ENCODE data around the gene ASIC3.
"Not testable (repeated sequence)": the region's sequence is repeated elsewhere in the genome, so short reads cannot be mapped to it uniquely, and the experiment has no call there.

Gene ASIC3

DNA sequence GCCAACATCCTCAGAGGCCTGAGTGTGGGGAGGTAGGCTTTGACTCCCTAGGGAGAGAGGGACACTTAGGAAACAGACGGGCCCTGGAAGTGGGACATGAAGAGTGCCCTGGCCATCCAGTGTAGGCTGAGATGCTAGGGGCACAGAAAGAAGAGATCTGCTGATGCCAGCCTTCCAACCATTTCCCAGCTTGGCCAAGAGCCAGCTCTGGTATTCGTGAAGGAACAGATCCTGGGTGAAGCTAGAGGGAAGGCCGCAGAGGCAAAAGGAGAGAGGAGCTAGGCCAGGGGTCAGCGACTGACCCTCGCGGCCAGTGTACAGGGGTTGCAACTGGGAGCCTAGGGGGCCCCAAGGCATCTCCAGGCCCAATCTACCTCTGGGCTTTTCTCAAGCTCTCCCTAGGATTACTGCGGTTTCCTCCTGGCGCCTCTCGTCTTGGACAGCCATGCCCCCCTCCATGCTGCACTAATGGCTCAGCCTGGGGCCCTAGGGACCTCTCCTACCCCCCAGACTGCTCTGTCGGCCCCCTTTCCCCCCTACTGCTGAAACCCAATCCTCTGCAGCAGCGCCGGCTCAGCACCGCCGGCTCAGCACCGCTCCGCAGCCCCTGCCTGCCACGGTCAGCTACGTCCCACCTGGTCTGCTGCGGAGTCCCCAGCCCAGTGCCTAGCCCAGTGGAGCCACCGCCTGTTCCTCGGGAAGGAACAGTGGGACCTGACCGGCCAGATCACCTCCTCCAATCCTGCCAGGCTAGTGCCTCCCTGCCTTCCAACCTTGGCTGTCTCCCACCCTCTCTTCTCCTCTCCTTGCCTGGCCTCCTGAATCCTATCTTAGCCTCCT lies at the start of gene ASIC3:
TSS of gene ASIC3 (plus strand) at position 556 of the 840 bp plus-strand sequence. CDS start 355 bp downstream, outside the sequence.
- no peak for DNase-seq (ENCODE audit: low spot score)
- no peak for FAIRE-seq

- no peak for FAIRE-seq
- DNase-seq (ENCODE audit: low spot score) = no peak
These were observed 49.3 kb upstream of the ASIC3 start for GRCh38 chr7:150999001-150999400.

DNA sequence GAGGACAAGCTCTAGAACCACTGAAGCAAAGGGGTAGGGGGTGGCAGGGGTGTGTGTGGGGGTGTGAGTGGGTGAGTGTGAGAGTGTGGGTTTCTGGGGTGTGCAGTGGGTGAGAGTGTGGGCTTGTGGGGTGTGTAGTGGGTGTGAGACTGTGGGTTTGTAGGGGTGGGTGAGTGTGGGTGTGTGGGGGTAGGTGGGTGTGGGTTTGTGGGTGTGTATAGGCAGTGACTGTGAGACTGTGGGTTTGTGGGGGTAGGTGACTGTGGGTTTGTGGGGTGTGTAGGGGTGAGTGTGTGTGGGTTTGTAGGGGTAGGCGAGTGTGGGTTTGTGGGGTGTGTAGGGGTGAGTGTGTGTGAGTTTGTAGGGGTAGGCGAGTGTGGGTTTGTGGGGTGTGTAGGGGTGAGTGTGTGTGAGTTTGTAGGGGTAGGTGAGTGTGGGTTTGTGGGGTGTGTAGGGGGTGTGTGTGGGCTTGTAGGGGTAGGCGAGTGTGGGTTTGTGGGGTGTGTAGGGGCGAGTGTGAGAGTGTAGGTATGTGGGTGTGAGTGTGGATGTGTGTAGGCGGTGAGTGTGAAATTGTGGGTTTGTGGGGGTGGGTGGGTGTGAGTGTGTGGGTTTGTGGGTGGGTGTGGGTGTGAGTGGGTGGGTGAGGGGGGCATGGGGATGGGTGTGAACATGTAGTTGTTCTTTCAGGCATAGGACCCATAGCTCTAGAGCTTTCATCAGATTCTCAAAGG lies 48.7 kb upstream of the ASIC3 start:
- no peak for FAIRE-seq
- DNase-seq (ENCODE audit: low spot score) = no peak

GRCh38 chr7:151000897-151001495 lies 47.3 kb upstream of the ASIC3 start:
- no peak for DNase-seq (ENCODE audit: low spot score)
- FAIRE-seq = no peak

DNA sequence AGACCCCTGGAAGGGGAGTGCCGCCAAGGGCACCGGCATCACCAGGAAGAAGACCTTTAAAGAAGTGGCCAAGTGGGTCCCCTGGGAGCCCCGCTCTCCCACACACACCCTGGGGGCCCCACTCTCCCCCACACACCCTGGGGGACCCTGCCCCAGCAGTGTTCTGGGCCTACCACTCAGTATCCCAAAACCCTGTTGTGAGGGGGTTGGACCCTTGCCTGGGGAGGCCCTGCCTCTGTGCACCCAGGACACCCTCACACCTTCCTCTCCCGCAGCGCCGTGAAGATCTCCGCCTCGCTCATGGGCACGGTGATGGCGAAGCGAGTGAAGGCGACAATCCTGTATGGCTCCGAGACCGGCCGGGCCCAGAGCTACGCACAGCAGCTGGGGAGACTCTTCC lies 46.8 kb upstream of the ASIC3 start:
- DNase-seq (ENCODE audit: low spot score) (no peak), FAIRE-seq (no peak)

DNA sequence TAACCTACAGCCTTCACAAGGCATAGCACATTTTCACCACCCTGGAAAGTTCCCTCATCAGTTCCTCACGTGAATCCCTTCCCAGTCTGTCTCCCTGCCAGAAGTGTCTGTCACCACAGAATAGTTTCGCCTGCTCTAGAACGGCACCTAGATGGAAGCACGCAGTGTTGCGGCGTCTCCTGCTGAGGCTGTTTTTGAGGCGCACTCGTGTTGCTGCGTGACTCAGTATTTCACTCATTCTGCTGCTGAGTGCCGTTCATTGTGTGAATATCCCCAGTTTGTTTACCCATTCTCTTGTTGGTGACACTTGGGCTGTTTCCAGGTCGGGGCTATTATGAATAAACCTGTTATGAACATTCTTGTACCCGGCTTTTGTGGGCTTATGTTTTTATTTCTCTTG lies 44.8 kb upstream of the ASIC3 start:
- DNase-seq (ENCODE audit: low spot score) = no peak
- FAIRE-seq = no peak

GRCh38 chr7:151005566-151005965 lies 42.8 kb upstream of the ASIC3 start:
- no peak for FAIRE-seq

DNA sequence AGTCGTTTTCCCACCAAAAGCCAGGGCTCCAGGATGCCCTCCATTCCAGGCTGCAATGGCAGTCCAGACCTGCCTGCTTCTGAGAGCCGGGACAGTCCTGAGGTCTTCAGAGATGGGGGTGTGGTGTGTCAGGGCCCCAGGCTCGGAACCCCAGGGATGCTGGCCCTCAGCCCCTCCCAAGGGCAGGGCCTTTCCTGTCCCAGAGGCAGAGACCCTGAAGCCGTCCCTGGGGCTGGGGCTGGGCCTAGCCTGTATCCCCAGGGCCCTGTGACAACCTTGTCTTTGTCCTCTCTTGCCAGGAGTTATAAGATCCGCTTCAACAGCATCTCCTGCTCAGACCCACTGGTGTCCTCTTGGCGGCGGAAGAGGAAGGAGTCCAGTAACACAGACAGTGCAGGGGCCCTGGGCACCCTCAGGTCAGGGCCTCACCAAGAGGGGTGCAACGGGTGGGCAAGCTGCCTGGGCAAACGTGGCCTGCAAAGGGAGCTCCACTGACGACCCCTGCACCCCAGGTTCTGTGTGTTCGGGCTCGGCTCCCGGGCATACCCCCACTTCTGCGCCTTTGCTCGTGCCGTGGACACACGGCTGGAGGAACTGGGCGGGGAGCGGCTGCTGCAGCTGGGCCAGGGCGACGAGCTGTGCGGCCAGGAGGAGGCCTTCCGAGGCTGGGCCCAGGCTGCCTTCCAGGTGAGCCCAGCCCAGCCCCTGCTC lies 41.6 kb upstream of the ASIC3 start:
- FAIRE-seq = no peak

More at GRCh38 chr7:151005566-151005965, 42.8 kb upstream of the ASIC3 start:
- no peak for DNase-seq (ENCODE audit: low spot score)

GRCh38 chr7:151007469-151007898 lies 40.8 kb upstream of the ASIC3 start:
- FAIRE-seq (no peak), DNase-seq (ENCODE audit: low spot score) (no peak)

More for the DNA sequence above, 41.6 kb upstream of the ASIC3 start:
- DNase-seq (ENCODE audit: low spot score) = no peak

GRCh38 chr7:151008143-151008510 lies 40.2 kb upstream of the ASIC3 start:
- DNase-seq (ENCODE audit: low spot score) = no peak
- FAIRE-seq = no peak

DNA sequence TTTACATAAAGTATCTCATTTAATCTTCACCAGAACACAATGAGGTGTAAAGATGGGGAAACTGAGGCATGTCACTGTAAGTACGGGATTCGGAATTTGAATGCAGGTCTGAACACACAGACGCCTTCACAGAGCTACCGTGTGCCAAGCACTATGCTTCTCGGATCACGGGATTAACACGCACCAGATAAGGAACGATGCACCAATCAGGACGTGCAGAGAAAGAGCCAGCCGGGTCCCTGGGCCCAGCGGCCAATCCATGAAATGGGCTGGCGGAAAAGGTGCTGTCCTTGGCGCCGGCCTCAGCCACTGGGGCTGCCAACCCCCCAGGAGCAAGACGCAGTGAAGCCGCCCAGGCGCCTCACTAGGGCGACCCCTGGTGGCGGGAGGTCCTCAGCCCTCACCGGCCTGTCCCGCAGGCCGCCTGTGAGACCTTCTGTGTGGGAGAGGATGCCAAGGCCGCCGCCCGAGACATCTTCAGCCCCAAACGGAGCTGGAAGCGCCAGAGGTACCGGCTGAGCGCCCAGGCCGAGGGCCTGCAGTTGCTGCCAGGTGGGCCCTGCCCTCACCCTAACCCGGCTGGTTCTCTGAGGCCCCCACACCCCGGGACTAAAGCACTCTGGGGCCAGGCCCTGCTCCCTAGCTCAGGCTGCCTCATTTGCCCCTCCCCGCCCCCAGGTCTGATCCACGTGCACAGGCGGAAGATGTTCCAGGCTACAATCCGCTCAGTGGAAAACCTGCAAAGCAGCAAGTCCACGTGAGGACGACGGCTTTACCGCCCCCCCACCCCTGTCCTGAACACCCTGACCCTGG lies 39.6 kb upstream of the ASIC3 start:
- FAIRE-seq = no peak
- peak; percentile 46 for DNase-seq (ENCODE audit: low spot score)

DNA sequence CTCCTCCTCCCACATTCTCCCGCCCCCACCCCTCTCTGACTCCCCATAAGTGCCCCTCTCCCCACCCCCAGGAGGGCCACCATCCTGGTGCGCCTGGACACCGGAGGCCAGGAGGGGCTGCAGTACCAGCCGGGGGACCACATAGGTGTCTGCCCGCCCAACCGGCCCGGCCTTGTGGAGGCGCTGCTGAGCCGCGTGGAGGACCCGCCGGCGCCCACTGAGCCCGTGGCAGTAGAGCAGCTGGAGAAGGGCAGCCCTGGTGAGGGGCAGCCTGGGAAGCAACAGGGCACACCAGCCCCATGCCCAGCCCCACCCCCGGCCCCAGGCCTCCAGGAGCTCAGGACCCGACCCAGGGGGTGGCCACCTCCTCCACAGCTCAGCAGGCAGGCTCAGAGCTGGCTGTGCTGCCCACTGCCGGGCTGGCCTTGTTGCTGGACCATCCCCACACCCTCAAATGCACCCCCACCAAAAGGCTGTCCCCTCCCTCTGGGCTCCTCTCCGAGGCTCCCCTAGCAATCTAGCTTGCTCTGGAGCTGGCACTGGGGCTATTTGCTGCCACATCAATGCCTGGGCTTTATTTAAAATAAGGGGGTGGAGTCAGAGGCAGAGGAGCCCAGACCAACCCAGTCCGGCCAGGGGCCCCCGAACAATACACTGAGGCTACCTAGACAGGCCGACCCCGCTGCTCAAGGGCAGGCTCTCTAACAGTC lies 38.8 kb upstream of the ASIC3 start:
- DNase-seq (ENCODE audit: low spot score) (no peak), FAIRE-seq (no peak)

DNA sequence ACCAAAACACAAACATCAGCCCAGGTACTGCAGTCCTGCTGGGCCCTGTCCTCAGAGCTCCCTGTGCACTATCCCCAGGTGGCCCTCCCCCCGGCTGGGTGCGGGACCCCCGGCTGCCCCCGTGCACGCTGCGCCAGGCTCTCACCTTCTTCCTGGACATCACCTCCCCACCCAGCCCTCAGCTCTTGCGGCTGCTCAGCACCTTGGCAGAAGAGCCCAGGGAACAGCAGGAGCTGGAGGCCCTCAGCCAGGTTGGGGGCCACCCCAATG lies 38.4 kb upstream of the ASIC3 start:
- DNase-seq (ENCODE audit: low spot score) (no peak), FAIRE-seq (no peak)

- FAIRE-seq = no peak
- DNase-seq (ENCODE audit: low spot score) = no peak
These were observed 37.8 kb upstream of the ASIC3 start for GRCh38 chr7:151010307-151011096.

- no peak for FAIRE-seq
- no peak for DNase-seq (ENCODE audit: low spot score)
These were observed 37.3 kb upstream of the ASIC3 start for GRCh38 chr7:151011097-151011409.

GRCh38 chr7:151011616-151012015 lies 36.7 kb upstream of the ASIC3 start:
- FAIRE-seq; DNase-seq (ENCODE audit: low spot score): not testable (repeated sequence)

- FAIRE-seq = no peak
- DNase-seq (ENCODE audit: low spot score) = no peak
These were observed 36.2 kb upstream of the ASIC3 start for GRCh38 chr7:151012031-151012692.

- DNase-seq (ENCODE audit: low spot score) (no peak), FAIRE-seq (no peak)
These were observed 35.4 kb upstream of the ASIC3 start for GRCh38 chr7:151012911-151013347.

DNA sequence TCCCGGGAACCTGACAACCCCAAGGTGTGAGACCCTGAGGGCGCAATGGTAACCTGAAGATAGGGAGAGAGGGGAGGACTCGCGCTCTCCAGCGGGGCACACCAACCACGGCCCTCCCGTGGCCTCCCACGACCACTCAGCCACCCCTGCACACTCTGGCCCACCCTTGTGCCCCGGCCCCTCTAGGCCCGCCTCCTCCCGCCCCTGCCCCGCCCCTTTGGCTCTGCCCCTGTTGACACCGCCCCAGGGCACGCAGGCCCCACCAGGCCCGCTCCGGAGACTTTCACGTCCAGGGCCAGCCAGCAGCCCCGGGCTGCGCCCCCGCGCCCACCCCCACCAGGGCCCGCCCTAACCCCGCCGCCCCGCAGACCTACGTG lies 35.0 kb upstream of the ASIC3 start:
- FAIRE-seq (no peak), DNase-seq (ENCODE audit: low spot score) (no peak)
